ENCODE data around the gene ZCWPW2.

ZCWPW2 gene

GRCh38 chr3:28348629-28349468 is at the start of gene ZCWPW2, which contains the start of gene AZI2:
Gene ZCWPW2, plus strand, starts transcription at chr3:28348721. Its CDS starts 64,348 bp downstream, at chr3:28413069.
Gene AZI2, minus strand, starts transcription at chr3:28348824. Its CDS starts 8,207 bp downstream, at chr3:28340617.
- DNase-seq (ENCODE audit: low read depth, low spot score), result peak; percentile 71
- peak; percentile 20 for TF ChIP-seq CTCF (IDR thresholded peaks at IDR 0.05; ENCODE audit: insufficient read depth, low read length, missing control alignments)
- ChIA-PET POLR2A (interaction anchor here (0.6 to 1.2 kb wide), 4 partner anchors 9 to 1022 kb away, joined by 3 read pairs; no protein-coding TSS in a partner anchor), CTCF (interaction anchor here (1.2 to 1.5 kb wide), 4 partner anchors 10 to 28 kb away, joined by 3 to 7 read pairs (median 4); no protein-coding TSS in a partner anchor)
- peak within 1 kb of the TSS; percentile 92 for H3K4me3 ChIP-seq (ENCODE audit: low read depth, low read length)

GRCh38 chr3:28299705-28300104 is 48.8 kb upstream of the ZCWPW2 start:
- no peak overlapping the region for H3K4me3 ChIP-seq (ENCODE audit: low read depth, low read length)
- no peak for TF ChIP-seq CTCF (IDR thresholded peaks at IDR 0.05; ENCODE audit: insufficient read depth, low read length, missing control alignments)
- no peak for DNase-seq (ENCODE audit: low read depth, low spot score)
- ChIA-PET CTCF (interaction anchor here (1.1 kb wide), 1 partner anchor 18 kb away, joined by 5 read pairs; no protein-coding TSS in a partner anchor), POLR2A (no interaction called here)

GRCh38 chr3:28300345-28300962 is 48.1 kb upstream of the ZCWPW2 start:
- ChIA-PET CTCF (no interaction called here), POLR2A (no interaction called here)
- TF ChIP-seq CTCF (IDR thresholded peaks at IDR 0.05; ENCODE audit: insufficient read depth, low read length, missing control alignments), result no peak
- no peak for DNase-seq (ENCODE audit: low read depth, low spot score)
- no peak overlapping the region for H3K4me3 ChIP-seq (ENCODE audit: low read depth, low read length)

GRCh38 chr3:28301688-28302087 is 46.8 kb upstream of the ZCWPW2 start:
- ChIA-PET CTCF (no interaction called here), POLR2A (no interaction called here)
- H3K4me3 ChIP-seq (ENCODE audit: low read depth, low read length), result no peak overlapping the region
- DNase-seq (ENCODE audit: low read depth, low spot score), result no peak
- TF ChIP-seq CTCF (IDR thresholded peaks at IDR 0.05; ENCODE audit: insufficient read depth, low read length, missing control alignments), result no peak

GRCh38 chr3:28308196-28308595 is 40.3 kb upstream of the ZCWPW2 start:
- no peak overlapping the region for H3K4me3 ChIP-seq (ENCODE audit: low read depth, low read length)
- CTCF ChIA-PET, result interaction anchor here (1.1 to 2.1 kb wide), 4 partner anchors 9 to 596 kb away, joined by 4 to 7 read pairs (median 6); no protein-coding TSS in a partner anchor
- POLR2A ChIA-PET, result no interaction called here
- no peak for DNase-seq (ENCODE audit: low read depth, low spot score)
- TF ChIP-seq CTCF (IDR thresholded peaks at IDR 0.05; ENCODE audit: insufficient read depth, low read length, missing control alignments), result no peak

GRCh38 chr3:28315711-28316110 is 32.8 kb upstream of the ZCWPW2 start:
- DNase-seq (ENCODE audit: low read depth, low spot score), result no peak
- no peak for TF ChIP-seq CTCF (IDR thresholded peaks at IDR 0.05; ENCODE audit: insufficient read depth, low read length, missing control alignments)
- H3K4me3 ChIP-seq (ENCODE audit: low read depth, low read length), result no peak overlapping the region
- POLR2A ChIA-PET, result no interaction called here
- CTCF ChIA-PET, result interaction anchor here (7.0 kb wide), 1 partner anchor 11 kb away, joined by 41 read pairs; no protein-coding TSS in a partner anchor
